Chondrocyte (in vitro differentiated cells): ENCODE data around the gene NME7. TPM values are rescaled to one million over a fixed set of nuclear protein-coding genes. Genes with fewer than 3 reads are reported as not detected.

Experiments
- DNase-seq: peaks from one replicate; pipeline ENCODE4 v3.0.0; 2021; ENCODE audit warnings: mixed read lengths, low spot score
- H3K27ac Mint-ChIP-seq: one replicate; pipeline ENCODE4 v1.8.0; 2021; ENCODE audit warnings: mild to moderate bottlenecking, moderate library complexity, mixed read lengths; ENCODE audit not compliant: unreplicated experiment
- H3K27me3 Mint-ChIP-seq: 2 replicates; pipeline ENCODE4 v1.8.0; 2021; ENCODE audit warnings: low read depth, mixed read lengths
- H3K36me3 Mint-ChIP-seq: 2 replicates; pipeline ENCODE4 v1.8.0; 2021; ENCODE audit warnings: low read depth, mixed read lengths
- H3K4me1 Mint-ChIP-seq: 2 replicates; pipeline ENCODE4 v1.8.0; 2021; ENCODE audit warnings: low read depth, mild to moderate bottlenecking, mixed read lengths
- H3K4me3 Mint-ChIP-seq: one replicate; pipeline ENCODE4 v1.8.0; 2021; ENCODE audit warnings: mild to moderate bottlenecking, moderate library complexity, mixed read lengths; ENCODE audit not compliant: unreplicated experiment
- H3K9me3 Mint-ChIP-seq: 2 replicates; pipeline ENCODE4 v1.8.0; 2021; ENCODE audit warnings: low read depth, mixed read lengths
- total RNA-seq: library from RNA; stranded (reverse); gene quantifications from 3 replicates; pipeline ENCODE4 v1.2.1, GENCODE V29; 2021
- TF ChIP-seq, protein P1 (sequence below): fragments of 200-600 bp; sonication (generic); IDR thresholded peaks from 2 replicates; pipeline ENCODE4 v1.5.0; 2021; ENCODE audit warnings: antibody characterized with exemption, mild to moderate bottlenecking, moderate library complexity

The NME7 gene
- total RNA-seq, 1 donor from 2014 or later, result 14.7 TPM

DNA sequence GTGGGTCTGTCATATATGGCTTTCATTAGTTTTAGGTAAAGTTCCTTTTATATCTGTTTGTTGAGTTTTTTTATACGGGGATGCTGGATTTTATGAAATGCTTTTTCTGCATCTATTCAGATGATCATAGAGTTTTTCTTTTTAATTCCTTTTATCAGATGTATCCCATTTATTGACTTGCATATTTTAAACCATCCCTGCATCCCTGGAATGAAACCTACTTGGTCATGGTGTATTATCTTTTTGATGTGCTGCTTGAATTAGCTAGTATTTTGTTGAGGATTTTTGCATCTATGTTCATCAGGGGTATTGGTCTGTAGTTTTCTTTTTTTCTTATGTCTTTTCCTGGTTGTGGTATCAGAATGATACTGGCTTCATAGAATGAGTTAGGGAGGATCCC, 118.0 kb downstream of the NME7 start:
- peaks cover 2% of the 10 kb centered on the region for H3K9me3 Mint-ChIP-seq
- H3K36me3 Mint-ChIP-seq, result peaks cover 1% of the 10 kb centered on the region

DNA sequence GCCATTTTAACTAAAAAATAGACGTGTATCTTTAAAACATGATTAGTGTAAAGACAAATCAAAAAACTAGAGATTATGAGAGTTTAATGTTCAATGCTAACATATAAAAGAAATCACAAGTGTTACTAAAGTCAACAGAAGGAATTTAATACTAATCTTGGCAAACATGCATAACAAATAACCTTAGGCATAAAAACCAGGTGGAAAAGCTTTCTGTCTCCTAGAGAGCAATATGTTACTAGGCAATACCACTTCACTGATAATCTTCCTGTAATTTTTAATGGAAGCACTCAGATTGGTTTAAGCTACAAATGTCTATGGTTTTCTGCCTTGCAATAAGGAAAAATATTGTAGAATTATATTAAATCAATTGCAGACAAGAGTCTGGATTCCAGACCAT, 121.9 kb downstream of the NME7 start:
- no peak for DNase-seq
- H3K9me3 Mint-ChIP-seq, result no peaks in the 10 kb centered on the region
- TF ChIP-seq, protein P1, sequence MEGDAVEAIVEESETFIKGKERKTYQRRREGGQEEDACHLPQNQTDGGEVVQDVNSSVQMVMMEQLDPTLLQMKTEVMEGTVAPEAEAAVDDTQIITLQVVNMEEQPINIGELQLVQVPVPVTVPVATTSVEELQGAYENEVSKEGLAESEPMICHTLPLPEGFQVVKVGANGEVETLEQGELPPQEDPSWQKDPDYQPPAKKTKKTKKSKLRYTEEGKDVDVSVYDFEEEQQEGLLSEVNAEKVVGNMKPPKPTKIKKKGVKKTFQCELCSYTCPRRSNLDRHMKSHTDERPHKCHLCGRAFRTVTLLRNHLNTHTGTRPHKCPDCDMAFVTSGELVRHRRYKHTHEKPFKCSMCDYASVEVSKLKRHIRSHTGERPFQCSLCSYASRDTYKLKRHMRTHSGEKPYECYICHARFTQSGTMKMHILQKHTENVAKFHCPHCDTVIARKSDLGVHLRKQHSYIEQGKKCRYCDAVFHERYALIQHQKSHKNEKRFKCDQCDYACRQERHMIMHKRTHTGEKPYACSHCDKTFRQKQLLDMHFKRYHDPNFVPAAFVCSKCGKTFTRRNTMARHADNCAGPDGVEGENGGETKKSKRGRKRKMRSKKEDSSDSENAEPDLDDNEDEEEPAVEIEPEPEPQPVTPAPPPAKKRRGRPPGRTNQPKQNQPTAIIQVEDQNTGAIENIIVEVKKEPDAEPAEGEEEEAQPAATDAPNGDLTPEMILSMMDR, result no peak
- H3K4me3 Mint-ChIP-seq, result no peak overlapping the region
- no peaks in the 10 kb centered on the region for H3K36me3 Mint-ChIP-seq
- H3K27ac Mint-ChIP-seq, result no peak overlapping the region
- no peaks in the 10 kb centered on the region for H3K27me3 Mint-ChIP-seq
- peaks cover 11% of the 10 kb centered on the region for H3K4me1 Mint-ChIP-seq

More for the DNA sequence above, 118.0 kb downstream of the NME7 start:
- no peak overlapping the region for H3K27ac Mint-ChIP-seq
- TF ChIP-seq, protein P1, result no peak
- peaks cover 15% of the 10 kb centered on the region for H3K4me1 Mint-ChIP-seq
- H3K4me3 Mint-ChIP-seq, result no peak overlapping the region
- no peak for DNase-seq
- no peaks in the 10 kb centered on the region for H3K27me3 Mint-ChIP-seq

DNA sequence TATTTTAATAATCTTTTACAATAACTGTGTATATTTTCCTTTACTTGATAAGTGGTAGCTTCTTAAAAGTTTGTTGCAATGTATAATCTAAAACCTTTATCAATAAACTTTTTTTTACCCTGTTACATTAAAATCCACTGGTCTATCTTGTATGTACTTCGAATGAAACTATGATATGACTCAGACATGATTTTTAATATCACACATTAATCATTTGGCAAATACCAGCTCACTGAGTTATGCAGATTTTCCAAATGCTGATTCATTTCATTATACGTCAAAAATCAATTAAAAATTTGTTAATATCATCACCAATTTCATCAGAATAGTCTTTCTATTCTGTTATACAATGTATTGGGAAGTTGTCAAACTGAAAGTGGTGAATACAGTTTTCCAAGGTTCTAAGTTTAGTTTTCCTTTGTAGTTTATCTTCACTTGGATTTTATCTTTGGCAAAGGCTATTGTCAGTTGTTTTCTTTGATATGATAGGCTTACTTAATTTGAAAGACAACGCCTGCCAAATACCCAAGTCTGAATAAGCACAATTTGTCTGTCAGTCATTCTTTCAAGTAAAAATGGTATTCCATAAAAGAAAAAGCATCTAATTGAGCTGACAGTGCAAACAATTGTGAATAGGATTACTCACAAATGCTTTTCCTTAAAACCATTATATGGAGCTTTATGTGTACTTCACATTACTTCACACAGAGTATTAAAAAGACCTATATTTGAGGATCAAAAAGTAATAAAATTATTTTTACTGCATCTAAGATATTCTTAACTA, 127.0 kb downstream of the NME7 start:
- no peak overlapping the region for H3K4me3 Mint-ChIP-seq
- H3K4me1 Mint-ChIP-seq, result peaks cover 3% of the 10 kb centered on the region
- no peak overlapping the region for H3K27ac Mint-ChIP-seq
- TF ChIP-seq, protein P1, result no peak
- no peaks in the 10 kb centered on the region for H3K9me3 Mint-ChIP-seq
- DNase-seq, result no peak
- H3K36me3 Mint-ChIP-seq, result no peaks in the 10 kb centered on the region
- H3K27me3 Mint-ChIP-seq, result no peaks in the 10 kb centered on the region

DNA sequence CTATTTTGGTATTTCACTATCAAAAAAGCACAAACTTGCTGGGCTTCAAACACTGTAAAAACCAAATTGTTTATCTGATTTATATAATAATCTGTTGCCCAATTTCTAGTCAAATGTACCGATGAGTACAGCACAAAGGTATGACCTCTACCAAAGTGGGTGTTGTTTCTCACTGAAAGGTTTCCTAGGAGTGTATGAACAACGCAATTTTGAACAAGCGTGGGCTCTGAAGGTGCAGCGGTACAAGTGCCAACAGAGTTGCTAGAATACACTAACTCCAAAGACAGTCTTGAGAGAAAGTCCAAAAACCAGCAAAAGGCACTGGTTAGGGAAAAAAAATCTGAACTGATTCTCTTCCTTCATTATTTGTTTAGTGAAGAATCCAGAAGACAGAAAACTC, 130.7 kb downstream of the NME7 start:
- TF ChIP-seq, protein P1, result no peak
- Mint-ChIP-seq H3K4me1 (peaks cover 3% of the 10 kb centered on the region), H3K27me3 (no peaks in the 10 kb centered on the region), H3K36me3 (peaks cover 7% of the 10 kb centered on the region), H3K4me3 (no peak overlapping the region), H3K9me3 (no peaks in the 10 kb centered on the region), H3K27ac (no peak overlapping the region)
- DNase-seq, result no peak

DNA sequence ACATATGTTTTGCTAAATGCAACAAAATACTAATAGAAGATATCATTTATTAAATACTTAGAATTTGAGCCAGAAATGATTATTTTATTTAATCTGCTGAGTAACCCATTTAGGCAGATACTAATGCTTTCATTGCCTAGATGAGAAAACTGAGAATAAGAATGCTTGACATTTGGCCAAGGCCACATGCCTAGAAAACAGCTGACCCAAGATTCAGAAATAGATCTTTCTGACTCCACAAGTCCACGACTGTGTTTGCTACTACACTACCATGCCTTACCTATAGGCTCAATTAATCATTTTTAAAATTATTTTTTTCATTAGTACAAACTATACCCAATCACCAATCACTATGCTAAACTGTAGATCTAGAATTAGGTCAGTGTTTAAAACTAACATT, 131.5 kb downstream of the NME7 start:
- no peak for DNase-seq
- Mint-ChIP-seq H3K9me3 (no peaks in the 10 kb centered on the region), H3K4me3 (no peak overlapping the region), H3K27ac (no peak overlapping the region), H3K4me1 (peaks cover 3% of the 10 kb centered on the region), H3K36me3 (peaks cover 7% of the 10 kb centered on the region), H3K27me3 (no peaks in the 10 kb centered on the region)
- TF ChIP-seq, protein P1, result no peak
